CD14-positive monocyte (primary cell): Measurements from ENCODE around the gene PIEZO2. TPM values are rescaled to one million over a fixed set of nuclear protein-coding genes. Genes with fewer than 3 reads are reported as not detected.
A peak's percentile ranks its signal among the peaks of the same experiment; 100 is the strongest.

Source experiments
- DNase-seq, 3 donors: peaks; one replicate each; pipeline ENCODE4 v3.0.0-alpha.2; 2011 to 2022
- H2AFZ ChIP-seq: 2 replicates; pipeline ENCODE4 v1.6.0; 2012; ENCODE audit warnings: mild to moderate bottlenecking, low read depth, low read length, inconsistent platforms; ENCODE audit not compliant: insufficient read depth, poor library complexity, severe bottlenecking
- H3K27ac ChIP-seq, 2 donors: 1 replicate in 1 of 2; 2 replicates in 1 of 2; pipeline ENCODE4 v1.5.1; 2012 to 2013; ENCODE audit warnings: low read length in 2 of 2, control low read depth in 1 of 2, inconsistent platforms in 1 of 2, low read depth in 1 of 2, mild to moderate bottlenecking in 1 of 2
- H3K27me3 ChIP-seq, 2 donors: one replicate each; pipeline versions ENCODE4 v1.6.0 to v1.6.1; 2011 to 2013; ENCODE audit warnings: low read length in 2 of 2; ENCODE audit not compliant: control insufficient read depth in 2 of 2, insufficient read depth in 2 of 2
- H3K36me3 ChIP-seq, 2 donors: replicated peaks in 1 of 2; 1 replicate in 1 of 2; 2 replicates in 1 of 2; pipeline versions ENCODE4 v1.5.1 to v1.6.1; 2012 to 2013; ENCODE audit warnings: low read length in 2 of 2, control low read depth in 1 of 2, inconsistent platforms in 1 of 2, mild to moderate bottlenecking in 1 of 2; ENCODE audit not compliant: insufficient read depth in 2 of 2, control insufficient read depth in 1 of 2
- H3K4me1 ChIP-seq, 2 donors: 1 replicate in 1 of 2; 2 replicates in 1 of 2; pipeline versions ENCODE4 v1.5.1 to v1.6.1; 2012 to 2013; ENCODE audit warnings: low read length in 2 of 2, control low read depth in 1 of 2, inconsistent platforms in 1 of 2, mild to moderate bottlenecking in 1 of 2, moderate library complexity in 1 of 2; ENCODE audit not compliant: insufficient read depth in 2 of 2, control insufficient read depth in 1 of 2
- H3K4me2 ChIP-seq: replicated peaks from 2 replicates; pipeline ENCODE3; 2012; ENCODE audit warnings: low read length, moderate library complexity, mild to moderate bottlenecking; ENCODE audit not compliant: poor library complexity, severe bottlenecking; ENCODE audit errors: extremely low read depth
- H3K4me3 ChIP-seq, 3 experiments: fragments of 200-600 bp in 1 of 3; sonication (generic) in 1 of 3; replicated peaks in 1 of 3; 1 replicate in 2 of 3; 2 replicates in 1 of 3; pipeline ENCODE4 v1.5.1; 2011 to 2013; ENCODE audit warnings: low read length in 3 of 3, mild to moderate bottlenecking in 3 of 3, control low read depth in 2 of 3, low read depth in 2 of 3, inconsistent platforms in 1 of 3, moderate library complexity in 1 of 3
- H3K79me2 ChIP-seq: 2 replicates; pipeline ENCODE4 v1.6.0; 2012; ENCODE audit warnings: mild to moderate bottlenecking, control low read depth, inconsistent platforms, low read length, moderate library complexity; ENCODE audit not compliant: insufficient read depth
- H3K9ac ChIP-seq: 2 replicates; pipeline ENCODE4 v1.6.0; 2017; ENCODE audit warnings: low read length, mild to moderate bottlenecking; ENCODE audit not compliant: insufficient read depth, poor library complexity, severe bottlenecking
- H3K9me3 ChIP-seq, 2 donors: replicated peaks in 1 of 2; 1 replicate in 1 of 2; 2 replicates in 1 of 2; pipeline versions ENCODE4 v1.5.1 to v1.6.1; 2012 to 2013; ENCODE audit warnings: low read length in 2 of 2, control low read depth in 1 of 2; ENCODE audit not compliant: control insufficient read depth in 1 of 2, insufficient read depth in 1 of 2
- H4K20me1 ChIP-seq: 2 replicates; pipeline ENCODE4 v1.6.0; 2012; ENCODE audit warnings: mild to moderate bottlenecking, low read length, control low read depth, moderate library complexity; ENCODE audit not compliant: insufficient read depth
- H3K27ac Mint-ChIP-seq, 7 donors: one replicate each; pipeline ENCODE4 v1.8.0; 2020; ENCODE audit warnings: mild to moderate bottlenecking in 7 of 7, mixed read lengths in 7 of 7, moderate library complexity in 6 of 7, inconsistent platforms in 2 of 7
- H3K27me3 Mint-ChIP-seq, 3 donors: one replicate each; pipeline ENCODE4 v1.8.0; 2021 to 2022; ENCODE audit warnings: low read depth in 3 of 3, mild to moderate bottlenecking in 3 of 3, mixed read lengths in 3 of 3, moderate library complexity in 3 of 3, inconsistent platforms in 1 of 3
- H3K36me3 Mint-ChIP-seq, 2 donors: one replicate each; pipeline ENCODE4 v1.8.0; 2020; ENCODE audit warnings: mixed read lengths in 2 of 2, inconsistent platforms in 1 of 2, mild to moderate bottlenecking in 1 of 2
- H3K4me1 Mint-ChIP-seq: one replicate; pipeline ENCODE4 v1.8.0; 2020; ENCODE audit warnings: mild to moderate bottlenecking, mixed read lengths
- H3K4me3 Mint-ChIP-seq, 2 donors: one replicate each; pipeline ENCODE4 v1.8.0; 2020; ENCODE audit warnings: mild to moderate bottlenecking in 2 of 2, mixed read lengths in 2 of 2, moderate library complexity in 1 of 2
- H3K9me3 Mint-ChIP-seq, 7 donors: one replicate each; pipeline ENCODE4 v1.8.0; 2020 to 2022; ENCODE audit warnings: mixed read lengths in 7 of 7, mild to moderate bottlenecking in 6 of 7, moderate library complexity in 6 of 7, inconsistent platforms in 2 of 7
- CTCF ChIP-seq: fragments of 200-600 bp; IDR thresholded peaks from one replicate; pipeline ENCODE4 v1.8.0; 2022; ENCODE audit warnings: antibody characterized with exemption, mild to moderate bottlenecking
- WGBS: methylation state at CpG from one replicate; pipeline ENCODE4 v1.1.5; 2013; ENCODE audit warnings: missing lambda C conversion rate; ENCODE audit not compliant: insufficient coverage; 5-methylcytosine and 5-hydroxymethylcytosine counted together
- intact Hi-C, 2 donors: fragments of 100-400 bp; cut with micrococcal nuclease; formaldehyde crosslinking; loops; one replicate each; pipeline versions ENCODE4 v1.15.0 to v1.15.1; 2023
- polyA plus RNA-seq, 3 donors: library from polyadenylated mRNA; depleted of rRNA in 1 of 3; unstranded in 2 of 3; stranded (reverse) in 1 of 3; fragments of 300-500 nt in 2 of 3; fragments of >200 nt in 1 of 3; fragmentation: Illumina TruSeq in 2 of 3; gene quantifications; 1 replicate in 2 of 3; 2 replicates in 1 of 3; pipeline ENCODE4 v1.2.3, GENCODE V29; 2012 to 2021

Gene PIEZO2
- polyA plus RNA-seq, 3 donors = not detected

GRCh38 chr18:10771053-10771709, 378.2 kb downstream of the PIEZO2 start:
- no peaks in the 10 kb centered on the region for H3K9me3 ChIP-seq
- H2AFZ ChIP-seq = no peak overlapping the region
- no peaks in the 10 kb centered on the region for H3K79me2 ChIP-seq
- Mint-ChIP-seq H3K4me1 (peaks cover 16% of the 10 kb centered on the region), H3K27ac (no peak overlapping the region), H3K27me3 (peaks cover 1 to 13% (median 5%) of the 10 kb centered on the region in 3 donors), H3K36me3 (no peaks in the 10 kb centered on the region), H3K9me3 (peaks cover 0 to 2% (median 0%) of the 10 kb centered on the region in 7 donors), H3K4me3 (no peak overlapping the region)
- 8% methylated on average over 2 of the region's 3 CpGs for WGBS
- no peaks in the 10 kb centered on the region for H4K20me1 ChIP-seq
- no peak overlapping the region for H3K4me3 ChIP-seq
- H3K27me3 ChIP-seq = no peaks in the 10 kb centered on the region
- no peak for TF ChIP-seq CTCF
- peak in 2 of 3 donors; percentile 10 to 20 for DNase-seq
- H3K27ac ChIP-seq = no peak overlapping the region
- peaks cover 0 to 7% of the 10 kb centered on the region in 2 donors for H3K4me1 ChIP-seq
- intact Hi-C loops = no loop called here
- H3K36me3 ChIP-seq = no peaks in the 10 kb centered on the region
- H3K4me2 ChIP-seq = no peak overlapping the region
- H3K9ac ChIP-seq = no peak overlapping the region

- Histone ChIP-seq H4K20me1 (no peaks in the 10 kb centered on the region), H3K9ac (no peak overlapping the region), H3K27me3 (no peaks in the 10 kb centered on the region), H3K4me3 (no peak overlapping the region), H3K4me1 (peaks cover 0 to 7% of the 10 kb centered on the region in 2 donors), H3K4me2 (no peak overlapping the region), H2AFZ (no peak overlapping the region), H3K79me2 (no peaks in the 10 kb centered on the region), H3K27ac (no peak overlapping the region), H3K9me3 (no peaks in the 10 kb centered on the region), H3K36me3 (no peaks in the 10 kb centered on the region)
- Mint-ChIP-seq H3K4me3 (no peak overlapping the region), H3K9me3 (peaks cover 0 to 2% (median 0%) of the 10 kb centered on the region in 7 donors), H3K27me3 (peaks cover 1 to 10% (median 3%) of the 10 kb centered on the region in 3 donors), H3K36me3 (no peaks in the 10 kb centered on the region), H3K4me1 (peaks cover 15% of the 10 kb centered on the region), H3K27ac (no peak overlapping the region)
- DNase-seq = no peak
- intact Hi-C loops = no loop called here
- WGBS = 38% methylated on average over 1 of the region's 2 CpGs
- TF ChIP-seq CTCF = no peak
Observed at GRCh38 chr18:10770264-10770663, 379.1 kb downstream of the PIEZO2 start.
